ENCODE measurements around the gene RPL15. TPM values are rescaled to one million over a fixed set of nuclear protein-coding genes. Genes with fewer than 3 reads are reported as not detected.

RPL15 gene
- total and polyA plus RNA-seq, 2 of the 8 experiments (the other 6 are each of a cell fraction or from before 2014, with no cell fraction given), result 2,819 to 6,473 TPM

DNA sequence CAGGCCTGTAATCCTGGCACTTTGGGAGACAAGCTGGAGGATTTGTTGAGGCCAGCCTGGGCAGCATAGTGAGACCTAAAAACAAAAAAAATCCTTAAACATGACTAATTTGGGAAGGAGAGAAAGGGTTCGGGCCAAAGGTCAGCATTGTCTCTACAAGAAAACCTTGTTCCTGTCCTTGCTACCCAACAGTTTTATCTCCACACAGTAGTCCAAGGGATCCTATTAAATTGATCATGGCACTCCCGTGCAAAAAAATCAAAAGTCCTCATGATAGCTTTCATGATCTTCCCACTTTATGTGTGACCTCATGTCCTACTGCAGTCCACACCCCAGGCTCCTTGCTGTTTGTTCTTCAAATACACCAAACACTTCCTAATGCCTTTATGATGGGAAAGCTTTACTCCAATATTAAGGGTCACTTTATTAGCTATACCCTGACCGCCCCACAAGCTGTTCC lies 4.2 kb downstream of the RPL15 start:
- FAIRE-seq, result no peak
- DNase-seq (ENCODE audit: low read depth in 1 of 2, low spot score in 2 of 2), result no peak
- Histone ChIP-seq H2AK5ac (ENCODE audit: low read depth, low read length) (no peak overlapping the region), H3K27me3 (replicated peaks in 1 of 4; ENCODE audit: control insufficient read depth in 3 of 4, extremely low read depth in 1 of 4, insufficient read depth in 3 of 4, low read length in 3 of 4) (no peaks in the 10 kb centered on the region), H2BK20ac (ENCODE audit: low read length) (no peak overlapping the region), H3K18ac (ENCODE audit: extremely low read depth, low read length) (no peak overlapping the region), H4K8ac (ENCODE audit: extremely low read depth, insufficient read depth, low read length) (no peak overlapping the region), H2AFZ (ENCODE audit: low read length) (no peak overlapping the region), H4K91ac (replicated peaks; ENCODE audit: insufficient read length, low read length) (no peak overlapping the region), H3K79me2 (ENCODE audit: control insufficient read depth in 1 of 2, insufficient read depth in 2 of 2, low read length in 2 of 2) (peaks cover 0 to 22% of the 10 kb centered on the region in 2 experiments; a peak in 2 of 4 replicates), H4K5ac (ENCODE audit: insufficient read length, low read depth, low read length) (no peak overlapping the region), H3K4me3 (ENCODE audit: extremely low read depth in 1 of 4, insufficient read depth in 2 of 4, low read depth in 3 of 4, low read length in 4 of 4) (no peak overlapping the region), H2BK12ac (ENCODE audit: low read depth, low read length) (no peak overlapping the region), H3K23ac (ENCODE audit: insufficient read length) (no peak overlapping the region), H3K4me1 (replicated peaks in 1 of 4; ENCODE audit: control insufficient read depth in 3 of 4, insufficient read depth in 4 of 4, low read length in 3 of 4) (peaks cover 0 to 7% (median 1%) of the 10 kb centered on the region in 4 experiments; a peak in 2 of 7 replicates), H3K79me1 (ENCODE audit: low read depth, low read length) (no peaks in the 10 kb centered on the region), H3K4ac (replicated peaks; ENCODE audit: insufficient read length, low read depth, low read length) (no peak overlapping the region), H3K23me2 (ENCODE audit: low read depth, low read length) (peaks cover 11% of the 10 kb centered on the region), H3K56ac (replicated peaks; ENCODE audit: insufficient read length, low read depth, low read length) (no peak overlapping the region), H2BK5ac (ENCODE audit: low read depth, low read length) (no peak overlapping the region), H3K36me3 (ENCODE audit: control insufficient read depth in 2 of 4, insufficient read depth in 4 of 4, low read length in 3 of 4) (peaks cover 15 to 36% (median 22%) of the 10 kb centered on the region in 4 experiments), H4K20me1 (replicated peaks in 1 of 2; ENCODE audit: control insufficient read depth in 1 of 2, insufficient read depth in 2 of 2, low read length in 2 of 2) (peaks cover 9 to 14% of the 10 kb centered on the region in 2 experiments), H3K9ac (replicated peaks in 1 of 4; ENCODE audit: extremely low read depth in 1 of 4, low read depth in 3 of 4, low read length in 3 of 4) (no peak overlapping the region), H3K14ac (ENCODE audit: insufficient read length) (no peak overlapping the region), H2BK120ac (replicated peaks; ENCODE audit: low read depth, low read length) (no peak overlapping the region), H3K9me3 (ENCODE audit: insufficient read depth in 2 of 2, low read depth in 1 of 2, low read length in 1 of 2) (no peaks in the 10 kb centered on the region), H3K4me2 (ENCODE audit: insufficient read depth in 1 of 2, low read depth in 2 of 2, low read length in 2 of 2) (no peak overlapping the region), H2BK15ac (ENCODE audit: low read length) (no peak overlapping the region), H3K27ac (ENCODE audit: low read depth, low read length) (no peak overlapping the region)
- ChIA-PET POLR2A (ENCODE audit: partially characterized antibody) (interaction anchor here (1.0 to 11.5 kb wide), 7 partner anchors 15 to 93 kb away, joined by 4 to 363 read pairs (median 81); partner anchors contain the start of gene NR1D2), CTCF (ENCODE audit: partially characterized antibody) (interaction anchor here (1.3 kb wide), 1 partner anchor 41 kb away, joined by 3 read pairs; no protein-coding TSS in a partner anchor)
- whole genome bisulfite sequencing, 2 experiments (ENCODE audit: extremely low coverage in 1 of 2, insufficient coverage in 1 of 2, insufficient read length in 1 of 2, insufficient replicate concordance in 2 of 2, low coverage in 1 of 2, low lambda C conversion rate in 2 of 2, missing lambda C conversion rate in 1 of 2), result 85% methylated on average over 3 of the region's 3 CpGs; no CpG with 5 or more reads in 1 of the 2 experiments
- TF ChIP-seq USF2 (IDR thresholded peaks at IDR 0.05; ENCODE audit: low read length) (no peak), POLR2AphosphoS5 (IDR thresholded peaks at IDR 0.05; ENCODE audit: low read depth, low read length) (peak; percentile 80), POLR2A (IDR thresholded peaks at IDR 0.05; ENCODE audit: control extremely low read depth in 1 of 2, low read depth in 2 of 2, low read length in 2 of 2) (peak; percentile 65 to 75; a peak in 2 of 3 replicates)
- TF ChIP-seq, protein P1, sequence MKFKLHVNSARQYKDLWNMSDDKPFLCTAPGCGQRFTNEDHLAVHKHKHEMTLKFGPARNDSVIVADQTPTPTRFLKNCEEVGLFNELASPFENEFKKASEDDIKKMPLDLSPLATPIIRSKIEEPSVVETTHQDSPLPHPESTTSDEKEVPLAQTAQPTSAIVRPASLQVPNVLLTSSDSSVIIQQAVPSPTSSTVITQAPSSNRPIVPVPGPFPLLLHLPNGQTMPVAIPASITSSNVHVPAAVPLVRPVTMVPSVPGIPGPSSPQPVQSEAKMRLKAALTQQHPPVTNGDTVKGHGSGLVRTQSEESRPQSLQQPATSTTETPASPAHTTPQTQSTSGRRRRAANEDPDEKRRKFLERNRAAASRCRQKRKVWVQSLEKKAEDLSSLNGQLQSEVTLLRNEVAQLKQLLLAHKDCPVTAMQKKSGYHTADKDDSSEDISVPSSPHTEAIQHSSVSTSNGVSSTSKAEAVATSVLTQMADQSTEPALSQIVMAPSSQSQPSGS (IDR thresholded peaks at IDR 0.05; ENCODE audit: low read length), result peak; percentile 33; the same call in 1 of the 2 replicates

All from H1 (cell line).